Renal cortical epithelial cell (primary cell): ENCODE results near the gene RAD18. TPM values are rescaled to one million over a fixed set of nuclear protein-coding genes. Genes with fewer than 3 reads are reported as not detected.

Source experiments
- DNase-seq: peaks from one replicate; pipeline ENCODE4 v3.0.0-alpha.2; 2011; ENCODE audit warnings: low read depth
- total RNA-seq: library from RNA; depleted of rRNA; stranded (reverse); fragments of >200 nt; gene quantifications from 2 replicates; pipeline ENCODE4 v1.2.3, GENCODE V29; 2014

The RAD18 gene
- total RNA-seq, 1 donor from 2014 or later = 10.9 TPM

GRCh38 chr3:8985876-8986275 is 22.6 kb upstream of the RAD18 start:
- no peak for DNase-seq

GRCh38 chr3:8985411-8985831 is 22.1 kb upstream of the RAD18 start:
- DNase-seq = no peak

GRCh38 chr3:8984526-8984925 is 21.3 kb upstream of the RAD18 start:
- DNase-seq = no peak

GRCh38 chr3:8984081-8984480 is 20.8 kb upstream of the RAD18 start:
- DNase-seq = no peak

- DNase-seq = peak; percentile 26
Measured at GRCh38 chr3:8983591-8983990, 20.3 kb upstream of the RAD18 start.

GRCh38 chr3:8983026-8983425 is 19.8 kb upstream of the RAD18 start:
- DNase-seq = no peak

GRCh38 chr3:8982509-8982908 is 19.2 kb upstream of the RAD18 start:
- no peak for DNase-seq

- DNase-seq = no peak
Measured at GRCh38 chr3:8981700-8982099, 18.4 kb upstream of the RAD18 start.

- DNase-seq = no peak
Measured at GRCh38 chr3:8981296-8981695, 18.0 kb upstream of the RAD18 start.

GRCh38 chr3:8980756-8981257 is 17.5 kb upstream of the RAD18 start:
- peak; percentile 51 for DNase-seq

GRCh38 chr3:8979262-8979661 is 16.0 kb upstream of the RAD18 start:
- DNase-seq = no peak

- no peak for DNase-seq
Measured at GRCh38 chr3:8978551-8978950, 15.3 kb upstream of the RAD18 start.

- DNase-seq = no peak
Measured at GRCh38 chr3:8976540-8977182, 13.4 kb upstream of the RAD18 start.

GRCh38 chr3:8975081-8976020 is 12.1 kb upstream of the RAD18 start:
- no peak for DNase-seq

- no peak for DNase-seq
Measured at GRCh38 chr3:8974458-8974857, 11.2 kb upstream of the RAD18 start.

GRCh38 chr3:8972639-8973038 is 9.4 kb upstream of the RAD18 start:
- peak; percentile 40 for DNase-seq

- DNase-seq = peak; percentile 34
Measured at GRCh38 chr3:8970971-8971589, 7.8 kb upstream of the RAD18 start.

- no peak for DNase-seq
Measured at GRCh38 chr3:8969241-8969640, 6.0 kb upstream of the RAD18 start.

GRCh38 chr3:8968375-8968882 is 5.2 kb upstream of the RAD18 start:
- DNase-seq = no peak

- no peak for DNase-seq
Measured at GRCh38 chr3:8967553-8967952, 4.3 kb upstream of the RAD18 start.

GRCh38 chr3:8966820-8967348 is 3.6 kb upstream of the RAD18 start:
- no peak for DNase-seq
